WI38 (cell line): ENCODE data around the gene RANGAP1.
"Not testable (repeated sequence)": the region's sequence is repeated elsewhere in the genome, so short reads cannot be mapped to it uniquely, and the experiment has no call there.

Experiments used
- H3K4me3 ChIP-seq: 2 replicates; pipeline ENCODE4 v1.5.1; 2011; ENCODE audit warnings: low read depth, mild to moderate bottlenecking, control low read depth, low read length
- CTCF ChIP-seq: IDR thresholded peaks from 2 replicates; pipeline ENCODE4 v1.5.1; 2012; ENCODE audit warnings: low read depth, mild to moderate bottlenecking, control low read depth, low read length

The RANGAP1 gene

GRCh38 chr22:41300661-41301060 is 14.7 kb upstream of the RANGAP1 start:
- H3K4me3 ChIP-seq: peak overlapping the region; percentile 93
- TF ChIP-seq CTCF: no peak

GRCh38 chr22:41296826-41297667 is 11.1 kb upstream of the RANGAP1 start:
- no peak for TF ChIP-seq CTCF

GRCh38 chr22:41294816-41295215 is 8.8 kb upstream of the RANGAP1 start:
- not testable (repeated sequence) for H3K4me3 ChIP-seq

More at GRCh38 chr22:41296826-41297667, 11.1 kb upstream of the RANGAP1 start:
- H3K4me3 ChIP-seq: no peak overlapping the region

GRCh38 chr22:41290262-41291221 is 4.6 kb upstream of the RANGAP1 start:
- H3K4me3 ChIP-seq: no peak overlapping the region
- no peak for TF ChIP-seq CTCF

- TF ChIP-seq CTCF: no peak
- H3K4me3 ChIP-seq: no peak overlapping the region
These were observed 3.7 kb upstream of the RANGAP1 start for GRCh38 chr22:41289671-41290070.

- peak overlapping the region; percentile 44 for H3K4me3 ChIP-seq
- no peak for TF ChIP-seq CTCF
These were observed 2.4 kb upstream of the RANGAP1 start for GRCh38 chr22:41288245-41288946.

GRCh38 chr22:41286639-41287091 is 678 bp upstream of the RANGAP1 start:
- no peak for TF ChIP-seq CTCF
- H3K4me3 ChIP-seq: peak overlapping the region; percentile 89
